Body of pancreas (tissue), 4 donors: Measurements from ENCODE around the gene KIAA2012.

ENCODE experiments used
- CTCF ChIP-seq, 7 experiments: fragments of 450-650 bp in 4 of 7; fragments of 200-600 bp in 3 of 7; sonication (generic) in 3 of 7; IDR thresholded peaks; one replicate each; pipeline ENCODE4 v1.5.1; 2016 to 2019; ENCODE audit warnings: antibody characterized with exemption in 7 of 7
- POLR2A ChIP-seq, 3 donors: fragments of 450-650 bp; IDR thresholded peaks; one replicate each; pipeline ENCODE4 v1.6.1; 2016; ENCODE audit warnings: antibody characterized with exemption in 3 of 3, mild to moderate bottlenecking in 2 of 3

GRCh38 chr2:202120828-202121227 lies 47.8 kb downstream of the KIAA2012 start:
- TF ChIP-seq POLR2A (IDR thresholded peaks at IDR 0.05) (no peak), CTCF (IDR thresholded peaks at IDR 0.05) (no peak)
